Endodermal cell (in vitro differentiated cells): Measurements from ENCODE around the gene OSBPL8. TPM values are rescaled to one million over a fixed set of nuclear protein-coding genes. Genes with fewer than 3 reads are reported as not detected.

Source experiments
- DNase-seq: peaks from one replicate; pipeline ENCODE4 v3.0.0-alpha.2; 2017
- H3K27ac ChIP-seq: 2 replicates; pipeline ENCODE4 v1.5.1; 2013; ENCODE audit warnings: mild to moderate bottlenecking, low read depth, low read length, moderate library complexity
- H3K27me3 ChIP-seq: 2 replicates; pipeline ENCODE4 v1.6.1; 2013; ENCODE audit warnings: mild to moderate bottlenecking, low read length, moderate library complexity; ENCODE audit not compliant: insufficient read depth, control insufficient read depth, poor library complexity, severe bottlenecking
- H3K36me3 ChIP-seq: 2 replicates; pipeline ENCODE4 v1.7.0; 2013; ENCODE audit warnings: mild to moderate bottlenecking, low read length, moderate library complexity; ENCODE audit not compliant: control insufficient read depth, insufficient read depth
- H3K4me1 ChIP-seq: one replicate; pipeline ENCODE4 v1.7.0; 2013; ENCODE audit warnings: low read length; ENCODE audit not compliant: control insufficient read depth, insufficient read depth
- H3K4me3 ChIP-seq: 2 replicates; pipeline ENCODE4 v1.5.1; 2013; ENCODE audit warnings: mild to moderate bottlenecking, low read length, moderate library complexity
- H3K9ac ChIP-seq: 2 replicates; pipeline ENCODE4 v1.6.1; 2013; ENCODE audit warnings: mild to moderate bottlenecking, low read length, moderate library complexity; ENCODE audit not compliant: poor library complexity, severe bottlenecking; ENCODE audit errors: extremely low read depth
- H3K9me3 ChIP-seq: 2 replicates; pipeline ENCODE4 v1.6.1; 2013; ENCODE audit warnings: mild to moderate bottlenecking, low read length, moderate library complexity; ENCODE audit not compliant: control insufficient read depth
- H3K27ac Mint-ChIP-seq: 2 replicates; pipeline ENCODE4 v1.8.0; 2020; ENCODE audit warnings: mixed read lengths
- H3K27me3 Mint-ChIP-seq: 2 replicates; pipeline ENCODE4 v1.8.0; 2021; ENCODE audit warnings: mild to moderate bottlenecking, mixed read lengths; ENCODE audit not compliant: insufficient read depth
- H3K36me3 Mint-ChIP-seq: 2 replicates; pipeline ENCODE4 v1.8.0; 2020; ENCODE audit warnings: low read depth, mixed read lengths
- H3K4me1 Mint-ChIP-seq: 2 replicates; pipeline ENCODE4 v1.8.0; 2020; ENCODE audit warnings: mixed read lengths
- H3K4me3 Mint-ChIP-seq: 2 replicates; pipeline ENCODE4 v1.8.0; 2020; ENCODE audit warnings: mild to moderate bottlenecking, moderate library complexity, mixed read lengths
- H3K9me3 Mint-ChIP-seq: 2 replicates; pipeline ENCODE4 v1.8.0; 2020; ENCODE audit warnings: mild to moderate bottlenecking, mixed read lengths
- WGBS, 2 experiments: methylation state at CpG; one replicate each; pipeline versions ENCODE4 v1.1.5 to v1.1.7; 2013; ENCODE audit warnings: missing lambda C conversion rate in 2 of 2, mixed read lengths in 1 of 2; ENCODE audit not compliant: insufficient coverage in 1 of 2, insufficient read length in 1 of 2; 5-methylcytosine and 5-hydroxymethylcytosine counted together
- total RNA-seq, 2 donors: library from RNA; stranded (reverse); fragmentation: NEBNext Ultra II Directional in 1 of 2; extraction: Animal tissue kit (Norgen Biotek cat#: 25700) in 1 of 2; gene quantifications; 2 replicates in 1 of 2; 3 replicates in 1 of 2; pipeline ENCODE4 v1.2.1, GENCODE V29; 2021
- TF ChIP-seq, protein P1 (sequence below): fragments of 200-600 bp; sonication (generic); conservative IDR thresholded peaks from 2 replicates; pipeline ENCODE4 v1.5.0; 2021; ENCODE audit warnings: antibody characterized with exemption, mild to moderate bottlenecking

Gene OSBPL8
- total RNA-seq, 2 donors from 2014 or later: 44.0 to 58.8 TPM

DNA sequence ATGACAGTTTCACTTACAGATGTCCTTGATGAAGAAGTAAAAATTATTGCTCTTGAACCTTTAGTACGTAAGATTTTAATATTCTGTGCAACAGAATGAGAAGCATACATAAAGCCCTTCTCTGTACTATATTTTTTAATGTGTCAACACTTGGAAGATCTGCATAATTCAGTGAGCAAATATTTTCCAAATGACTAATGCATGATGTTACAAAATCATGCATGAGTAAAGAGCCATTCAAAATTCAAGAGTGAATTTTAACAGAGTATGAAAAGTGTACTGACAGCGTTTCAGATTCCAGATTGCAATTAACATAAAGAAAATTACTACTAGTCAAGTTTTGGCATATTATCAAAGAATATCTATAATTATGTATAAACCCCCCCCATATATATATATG, 110.0 kb downstream of the OSBPL8 start:
- H3K9me3 ChIP-seq: no peaks in the 10 kb centered on the region
- no peak overlapping the region for H3K27ac ChIP-seq
- H3K9ac ChIP-seq: no peak overlapping the region
- H3K27me3 ChIP-seq: no peaks in the 10 kb centered on the region
- no peak overlapping the region for H3K4me3 ChIP-seq
- H3K36me3 ChIP-seq: peaks cover 15% of the 10 kb centered on the region
- Mint-ChIP-seq H3K36me3 (peaks cover 18% of the 10 kb centered on the region), H3K4me3 (no peak overlapping the region), H3K4me1 (peaks cover 3% of the 10 kb centered on the region), H3K27me3 (no peaks in the 10 kb centered on the region), H3K27ac (no peak overlapping the region), H3K9me3 (no peaks in the 10 kb centered on the region)
- DNase-seq: no peak
- peaks cover 4% of the 10 kb centered on the region for H3K4me1 ChIP-seq
- WGBS, 2 experiments: 83 to 100% methylated on average over 1 to 2 of the region's 2 CpGs
- TF ChIP-seq, protein P1, sequence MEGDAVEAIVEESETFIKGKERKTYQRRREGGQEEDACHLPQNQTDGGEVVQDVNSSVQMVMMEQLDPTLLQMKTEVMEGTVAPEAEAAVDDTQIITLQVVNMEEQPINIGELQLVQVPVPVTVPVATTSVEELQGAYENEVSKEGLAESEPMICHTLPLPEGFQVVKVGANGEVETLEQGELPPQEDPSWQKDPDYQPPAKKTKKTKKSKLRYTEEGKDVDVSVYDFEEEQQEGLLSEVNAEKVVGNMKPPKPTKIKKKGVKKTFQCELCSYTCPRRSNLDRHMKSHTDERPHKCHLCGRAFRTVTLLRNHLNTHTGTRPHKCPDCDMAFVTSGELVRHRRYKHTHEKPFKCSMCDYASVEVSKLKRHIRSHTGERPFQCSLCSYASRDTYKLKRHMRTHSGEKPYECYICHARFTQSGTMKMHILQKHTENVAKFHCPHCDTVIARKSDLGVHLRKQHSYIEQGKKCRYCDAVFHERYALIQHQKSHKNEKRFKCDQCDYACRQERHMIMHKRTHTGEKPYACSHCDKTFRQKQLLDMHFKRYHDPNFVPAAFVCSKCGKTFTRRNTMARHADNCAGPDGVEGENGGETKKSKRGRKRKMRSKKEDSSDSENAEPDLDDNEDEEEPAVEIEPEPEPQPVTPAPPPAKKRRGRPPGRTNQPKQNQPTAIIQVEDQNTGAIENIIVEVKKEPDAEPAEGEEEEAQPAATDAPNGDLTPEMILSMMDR: no peak

DNA sequence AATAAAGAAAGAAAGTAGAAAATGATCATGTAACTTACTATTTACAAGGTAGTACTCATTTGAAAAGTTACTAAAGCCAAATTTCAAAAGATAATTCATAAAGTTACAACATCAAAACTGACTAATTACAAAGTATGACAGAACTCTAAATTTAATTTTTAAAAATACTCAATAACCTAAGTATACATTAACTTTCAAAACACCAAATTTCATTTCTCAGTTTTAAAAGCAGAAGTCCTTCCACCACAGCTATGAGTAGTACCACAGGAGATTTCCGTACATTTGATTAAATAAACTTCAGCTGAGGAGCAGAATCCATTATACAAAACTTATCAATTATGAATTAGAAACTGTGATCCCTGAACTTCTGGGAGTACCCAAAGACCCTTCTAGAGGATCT, 110.6 kb downstream of the OSBPL8 start:
- H3K4me3 Mint-ChIP-seq: no peak overlapping the region
- DNase-seq: no peak
- peaks cover 15% of the 10 kb centered on the region for H3K36me3 ChIP-seq
- H3K27ac ChIP-seq: no peak overlapping the region
- 100% methylated on average over 1 of the region's 1 CpG for WGBS, 2 experiments
- H3K36me3 Mint-ChIP-seq: peaks cover 18% of the 10 kb centered on the region
- TF ChIP-seq, protein P1: no peak
- H3K4me3 ChIP-seq: no peak overlapping the region
- no peaks in the 10 kb centered on the region for H3K9me3 ChIP-seq
- no peak overlapping the region for H3K9ac ChIP-seq
- peaks cover 4% of the 10 kb centered on the region for H3K4me1 ChIP-seq
- no peaks in the 10 kb centered on the region for H3K9me3 Mint-ChIP-seq
- peaks cover 3% of the 10 kb centered on the region for H3K4me1 Mint-ChIP-seq
- H3K27me3 Mint-ChIP-seq: no peaks in the 10 kb centered on the region
- H3K27ac Mint-ChIP-seq: no peak overlapping the region
- no peaks in the 10 kb centered on the region for H3K27me3 ChIP-seq

DNA sequence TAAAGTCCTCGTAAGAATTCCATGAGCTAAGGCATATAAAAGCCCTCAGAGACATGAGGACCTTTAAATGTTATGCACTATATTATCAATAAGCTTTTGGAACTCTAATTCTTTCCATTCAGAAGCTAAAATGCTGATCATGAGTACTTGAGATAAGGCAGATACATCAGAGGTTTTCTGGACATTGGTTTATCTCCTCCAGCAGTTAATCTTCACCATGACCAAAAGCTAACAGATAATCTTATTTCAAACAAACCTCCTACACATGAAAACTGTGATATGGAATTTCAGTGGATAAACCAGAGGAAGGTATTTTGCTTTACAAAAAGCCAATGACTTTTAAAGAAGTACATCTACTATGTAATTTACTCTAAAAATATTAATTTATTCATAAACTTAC, 113.5 kb downstream of the OSBPL8 start:
- Mint-ChIP-seq H3K4me3 (no peak overlapping the region), H3K27ac (no peak overlapping the region), H3K4me1 (peaks cover 3% of the 10 kb centered on the region), H3K9me3 (no peaks in the 10 kb centered on the region), H3K36me3 (peaks cover 18% of the 10 kb centered on the region), H3K27me3 (no peaks in the 10 kb centered on the region)
- Histone ChIP-seq H3K4me1 (peaks cover 4% of the 10 kb centered on the region), H3K9me3 (no peaks in the 10 kb centered on the region), H3K36me3 (peaks cover 15% of the 10 kb centered on the region), H3K27me3 (no peaks in the 10 kb centered on the region), H3K9ac (no peak overlapping the region), H3K27ac (no peak overlapping the region), H3K4me3 (no peak overlapping the region)
- TF ChIP-seq, protein P1: no peak
- WGBS, 2 experiments: 100% methylated on average over 1 of the region's 1 CpG; no CpG with 5 or more reads in 1 of the 2 experiments
- DNase-seq: no peak
